DND-41 (cell line): Measurements from ENCODE around the gene SERP2.

Experiments used
- CTCF ChIP-seq: IDR thresholded peaks from 2 replicates; pipeline ENCODE4 v1.5.1; 2012; ENCODE audit warnings: borderline replicate concordance, low read length, moderate library complexity, mild to moderate bottlenecking; ENCODE audit not compliant: poor library complexity, severe bottlenecking; ENCODE audit errors: extremely low read depth
- EZH2 ChIP-seq: IDR thresholded peaks from 3 replicates; pipeline ENCODE4 v1.6.1; 2012; ENCODE audit warnings: borderline replicate concordance, low read depth, mild to moderate bottlenecking, moderate library complexity, low read length, inconsistent platforms; ENCODE audit not compliant: severe bottlenecking

GRCh38 chr13:44420376-44421220 is 47.0 kb downstream of the SERP2 start:
- TF ChIP-seq CTCF: no peak
- no peak for TF ChIP-seq EZH2
